ENCODE measurements around the gene ADGRD1.
A peak's percentile ranks its signal among the peaks of the same experiment; 100 is the strongest.

Gene ADGRD1

DNA sequence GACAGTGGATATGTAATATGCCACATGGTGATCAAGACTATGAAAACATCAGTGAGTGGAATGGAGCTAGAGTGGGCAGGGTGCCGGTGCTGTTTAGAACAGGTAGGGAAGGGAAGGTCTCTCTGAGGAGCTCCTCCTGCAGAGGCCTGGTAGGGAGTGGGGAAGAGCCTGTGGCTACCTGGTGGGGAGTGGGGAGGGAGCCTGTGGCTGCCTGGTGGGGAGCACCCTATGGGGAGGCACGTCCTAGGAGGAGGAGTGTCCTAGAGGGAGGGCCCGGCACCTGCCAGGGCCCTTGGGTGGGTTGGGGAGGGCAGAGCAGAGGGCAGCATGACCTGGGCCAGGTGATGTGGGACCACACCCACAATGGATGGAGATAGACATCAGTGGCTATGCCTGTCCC lies 122.6 kb downstream of the ADGRD1 start:
- DNase-seq, result no peak

DNA sequence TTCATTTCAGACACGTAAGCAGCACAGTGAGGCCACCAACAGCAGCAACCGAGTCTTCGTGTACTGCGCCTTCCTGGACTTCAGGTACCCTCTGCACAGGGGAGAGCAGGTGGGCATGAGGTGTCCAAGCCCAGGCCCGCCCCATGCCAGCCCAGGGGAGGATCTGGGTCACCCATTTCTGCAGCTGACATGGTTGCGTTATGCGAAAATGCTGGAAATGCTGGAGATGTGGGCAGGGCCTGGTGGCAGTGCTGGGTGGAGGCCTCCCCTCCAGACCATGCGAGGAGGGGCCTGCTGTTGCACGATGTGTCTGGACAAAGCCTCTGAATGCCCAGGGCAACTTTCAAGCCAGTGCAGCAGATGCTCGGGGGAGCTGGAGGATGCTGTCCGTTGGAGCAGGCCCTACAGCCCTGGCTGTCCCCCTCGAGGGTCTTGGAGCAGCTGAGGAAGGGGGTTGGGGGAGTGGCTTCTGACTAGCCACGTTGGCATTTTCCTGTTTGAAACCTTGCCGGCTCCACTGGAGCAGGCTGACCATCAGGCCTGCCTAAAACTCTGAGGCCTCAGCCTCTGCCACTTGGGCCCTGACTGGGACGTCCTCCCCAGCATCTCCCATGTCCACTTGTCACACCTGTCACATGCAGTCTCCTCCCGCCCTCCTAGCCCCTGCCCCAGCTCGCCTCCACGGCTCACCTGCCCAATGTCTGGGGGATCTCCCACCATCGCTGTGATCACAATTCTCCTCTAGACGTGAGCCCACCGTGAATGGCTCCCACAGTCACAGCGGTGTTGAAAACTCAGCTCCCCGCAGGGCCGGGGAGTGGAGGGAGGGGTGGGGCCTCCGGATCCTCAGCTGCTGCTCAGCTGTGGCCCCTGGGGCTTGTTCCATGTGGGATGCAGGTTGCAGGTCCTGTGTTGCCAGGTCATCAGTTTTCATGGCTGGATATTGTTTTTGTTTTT lies 123.4 kb downstream of the ADGRD1 start:
- DNase-seq, result no peak

GRCh38 chr12:131077931-131078391 lies 124.3 kb downstream of the ADGRD1 start:
- DNase-seq, result no peak

DNA sequence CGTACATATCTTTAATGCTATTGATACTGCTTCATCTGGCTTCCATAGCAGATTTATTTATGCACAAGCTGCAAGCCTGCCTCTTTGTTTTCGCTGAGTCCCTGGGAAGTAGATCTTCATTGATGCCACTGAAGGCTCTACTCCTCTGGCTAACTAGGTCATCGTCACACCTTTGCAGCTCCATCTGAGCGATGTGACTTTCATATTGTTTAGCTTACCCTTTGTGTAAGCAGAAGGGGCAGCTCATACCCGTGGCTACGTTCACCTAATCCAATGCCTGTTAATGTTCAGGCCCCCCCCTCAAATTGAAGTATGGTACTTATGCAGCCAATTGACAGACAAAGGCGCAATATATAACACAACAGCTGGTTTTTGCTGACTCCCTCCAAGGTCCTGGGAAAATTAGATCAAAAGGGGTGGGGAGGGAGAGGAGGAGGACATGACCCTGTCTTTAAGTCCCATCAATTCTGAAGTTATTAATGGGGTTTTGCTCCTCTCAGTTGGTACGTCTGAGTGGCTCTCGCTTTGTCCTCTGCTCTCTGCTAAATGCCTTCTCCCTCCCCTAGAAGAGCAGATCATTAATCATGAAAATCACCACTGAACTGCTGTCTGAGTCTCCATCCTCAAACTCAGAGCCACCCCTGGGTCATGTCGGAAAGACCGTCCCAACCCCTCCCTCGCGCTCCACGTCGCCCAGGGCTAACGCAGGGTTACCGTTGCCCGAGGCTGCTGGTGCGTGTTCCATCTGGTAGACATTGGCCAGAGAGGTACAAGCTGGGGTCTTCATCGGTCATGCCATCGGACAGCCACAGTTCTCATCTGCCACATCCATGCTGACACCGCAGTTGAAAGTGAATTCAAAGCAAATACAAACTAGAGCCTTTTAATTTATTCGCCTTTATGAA lies 128.8 kb downstream of the ADGRD1 start:
- no peak for DNase-seq

DNA sequence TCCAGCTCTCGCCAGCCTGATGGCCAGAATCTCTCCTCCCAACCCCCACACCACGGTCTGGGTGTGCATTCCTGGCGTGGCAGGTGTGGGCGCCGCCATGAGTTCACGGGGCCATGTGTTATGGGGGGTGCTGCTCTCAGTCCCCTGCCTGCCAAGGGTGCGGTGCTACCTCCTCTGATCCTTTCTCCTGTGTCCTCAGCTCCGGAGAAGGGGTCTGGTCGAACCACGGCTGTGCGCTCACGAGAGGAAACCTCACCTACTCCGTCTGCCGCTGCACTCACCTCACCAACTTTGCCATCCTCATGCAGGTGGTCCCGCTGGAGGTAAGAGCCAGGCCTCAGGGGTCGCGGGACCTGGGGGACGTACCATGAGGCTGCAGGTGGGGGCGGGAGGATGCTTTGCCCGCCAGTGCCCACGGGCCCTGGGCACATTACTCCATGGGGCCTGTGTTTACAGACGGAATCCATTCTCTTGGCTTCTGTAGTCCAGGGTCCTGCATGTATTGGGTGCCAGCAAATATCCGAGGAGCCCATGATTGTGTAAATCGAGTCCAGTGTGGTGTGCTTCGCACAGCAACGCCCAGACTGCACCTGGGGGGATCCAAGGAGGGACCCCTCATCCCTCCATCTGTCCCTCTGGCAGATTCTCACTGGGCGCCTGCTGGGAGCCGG lies 130.8 kb downstream of the ADGRD1 start:
- DNase-seq, result no peak

DNA sequence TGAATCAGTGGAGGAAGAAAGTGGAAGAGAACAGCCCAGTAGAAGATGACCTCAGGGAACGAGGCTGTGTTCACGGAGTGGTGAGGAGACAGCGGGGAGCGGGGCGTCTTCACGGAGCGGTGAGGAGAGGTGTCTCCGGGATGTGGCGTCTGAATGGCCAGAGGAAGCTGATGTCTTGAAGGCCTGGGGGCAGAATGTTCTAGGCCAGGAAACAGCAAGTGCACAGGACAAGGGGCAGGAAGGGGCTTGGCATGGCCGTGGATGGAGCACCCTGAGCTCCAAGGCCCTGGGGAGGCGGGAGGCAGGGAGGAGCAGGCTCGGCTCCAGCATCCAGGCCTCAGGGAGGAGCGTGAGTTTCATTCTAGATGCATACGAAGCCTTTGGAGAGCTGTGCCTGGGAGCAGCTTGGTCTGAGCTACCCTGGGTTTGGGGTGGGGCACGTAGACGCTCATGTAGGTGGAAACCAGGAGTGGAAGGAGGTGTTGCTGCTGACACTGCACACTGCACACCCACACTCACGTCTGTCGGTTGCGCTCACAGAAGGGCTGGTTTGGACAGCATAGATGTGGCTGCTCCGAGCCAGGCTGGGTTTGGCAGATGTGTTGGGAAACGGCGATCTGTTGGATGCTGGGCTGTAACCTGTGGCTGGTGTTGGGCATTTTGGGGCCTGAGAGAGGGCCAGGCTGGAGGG lies 131.6 kb downstream of the ADGRD1 start:
- no peak for DNase-seq

GRCh38 chr12:131085816-131086591 lies 132.3 kb downstream of the ADGRD1 start:
- no peak for DNase-seq

- no peak for DNase-seq
These were observed 133.7 kb downstream of the ADGRD1 start for GRCh38 chr12:131087302-131087818.

DNA sequence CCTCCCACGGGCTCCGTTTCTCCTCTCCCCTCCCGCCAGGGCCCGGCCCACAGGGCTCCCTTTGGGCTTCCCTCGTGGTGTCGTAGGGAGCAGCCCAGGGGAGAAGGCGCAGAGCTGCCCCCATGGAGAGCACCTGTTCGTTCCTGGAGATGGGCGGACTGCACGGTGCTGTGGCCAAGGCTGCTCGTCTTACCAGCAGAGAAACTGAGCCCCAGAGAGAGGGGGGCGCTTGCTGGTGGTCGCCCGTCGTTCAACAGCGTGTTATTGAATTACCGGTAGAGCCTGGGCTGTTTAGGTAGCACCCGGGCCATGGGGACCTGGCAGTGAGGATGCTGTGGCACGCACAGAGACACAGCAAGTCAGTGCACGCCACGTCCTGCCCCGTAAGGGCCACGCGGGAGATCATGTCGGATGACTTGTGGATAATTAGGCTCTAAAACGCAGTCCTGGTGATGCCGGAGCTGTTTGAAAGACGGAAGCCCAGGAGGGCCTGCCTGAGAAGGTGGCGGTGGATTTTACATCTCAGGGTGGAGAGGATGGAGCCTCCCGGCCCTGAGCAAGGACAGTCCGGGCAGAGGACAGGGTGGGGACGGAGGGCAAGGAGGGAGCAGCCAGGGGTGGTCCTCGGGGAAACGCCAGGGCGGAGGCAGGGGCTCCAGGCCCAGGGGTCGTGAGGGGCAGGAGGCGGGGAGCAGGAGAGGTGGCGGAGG lies 134.4 kb downstream of the ADGRD1 start:
- DNase-seq, result peak in 1 of 4 experiments; percentile 1

DNA sequence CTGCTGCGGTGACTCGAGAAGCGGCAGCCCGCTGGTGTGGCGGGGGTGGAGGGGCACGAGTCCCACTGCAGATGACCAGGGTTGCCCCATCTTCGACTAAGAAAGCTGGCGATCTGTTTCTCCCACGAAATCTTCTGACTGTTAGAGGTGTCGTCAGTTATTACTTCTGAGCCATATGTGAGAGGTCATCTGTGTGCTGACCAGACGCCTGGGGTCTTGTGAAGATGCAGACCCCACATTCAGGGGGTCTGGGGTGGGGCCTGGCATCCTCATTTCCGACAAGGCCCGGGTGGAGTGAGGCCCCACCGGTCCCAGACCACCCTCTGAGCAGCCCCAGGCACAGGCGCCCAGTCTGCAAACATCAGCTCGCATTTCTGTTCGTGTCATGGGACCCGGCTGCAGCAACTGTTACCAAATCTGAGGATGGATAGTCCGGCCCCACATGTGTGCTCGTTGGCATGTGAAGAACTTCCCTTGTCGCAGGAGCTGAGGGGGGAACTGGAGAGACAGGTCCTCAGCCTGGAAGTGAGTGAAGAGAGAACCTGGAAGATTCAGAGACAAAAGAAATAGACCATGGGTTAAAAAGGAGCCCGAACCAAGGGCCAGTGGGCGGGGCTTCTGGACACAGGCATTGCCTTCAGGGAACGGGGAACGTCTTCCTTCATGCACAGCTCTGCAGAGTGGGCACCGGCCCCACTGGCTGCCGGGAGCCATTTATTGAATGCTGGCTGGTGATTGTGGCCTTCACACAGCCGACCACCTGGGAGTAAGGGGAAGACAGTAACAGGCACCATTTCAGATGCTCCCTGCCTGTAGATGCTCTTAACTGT lies 135.2 kb downstream of the ADGRD1 start:
- DNase-seq, result peak in 1 of 4 experiments; percentile 1

GRCh38 chr12:131089531-131090273 lies 136.0 kb downstream of the ADGRD1 start:
- peak in 1 of 4 experiments; percentile 1 for DNase-seq

- DNase-seq, result peak in 2 of 4 experiments; percentile 3 to 26
These were observed 136.8 kb downstream of the ADGRD1 start for GRCh38 chr12:131090274-131091210.

GRCh38 chr12:131091413-131091975 lies 137.8 kb downstream of the ADGRD1 start:
- DNase-seq, result peak in 3 of 4 experiments; percentile 1 to 13 (median 13)

DNA sequence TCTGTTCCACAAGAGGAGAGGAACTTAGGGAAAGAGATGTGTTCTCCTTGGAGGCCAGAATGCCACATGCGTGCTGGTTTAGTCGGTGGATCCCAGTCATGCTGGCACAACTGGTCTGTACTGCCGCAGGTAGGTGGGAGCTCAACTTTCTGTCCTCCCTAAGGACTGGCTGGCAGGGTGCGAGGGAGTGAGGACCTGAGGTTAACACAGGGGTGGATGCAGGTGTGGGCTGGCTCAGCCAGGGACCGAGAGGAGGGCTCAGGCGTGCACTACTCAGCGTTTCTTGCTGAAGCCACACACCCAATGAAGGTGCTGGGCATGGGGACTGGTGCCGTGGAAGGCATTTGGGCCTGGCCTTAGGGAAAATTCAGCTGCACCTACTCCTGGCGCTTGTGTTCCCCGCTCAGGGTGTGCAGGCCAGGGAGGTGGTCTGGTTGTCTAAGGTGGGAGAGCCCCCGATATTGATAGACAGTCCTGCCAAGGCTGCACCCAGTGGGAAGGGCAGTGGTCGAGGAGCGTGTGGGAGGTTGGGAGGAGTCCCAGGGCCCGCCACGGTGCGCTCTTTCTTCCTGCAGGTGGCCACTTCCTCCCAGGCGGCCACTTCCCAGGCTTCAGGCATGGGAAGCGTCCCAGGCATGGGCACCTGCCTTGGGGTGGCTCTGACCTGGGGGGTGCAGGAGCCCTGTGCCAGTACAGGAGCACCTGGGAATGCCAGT lies 138.4 kb downstream of the ADGRD1 start:
- peak in 1 of 4 experiments; percentile 10 for DNase-seq

DNA sequence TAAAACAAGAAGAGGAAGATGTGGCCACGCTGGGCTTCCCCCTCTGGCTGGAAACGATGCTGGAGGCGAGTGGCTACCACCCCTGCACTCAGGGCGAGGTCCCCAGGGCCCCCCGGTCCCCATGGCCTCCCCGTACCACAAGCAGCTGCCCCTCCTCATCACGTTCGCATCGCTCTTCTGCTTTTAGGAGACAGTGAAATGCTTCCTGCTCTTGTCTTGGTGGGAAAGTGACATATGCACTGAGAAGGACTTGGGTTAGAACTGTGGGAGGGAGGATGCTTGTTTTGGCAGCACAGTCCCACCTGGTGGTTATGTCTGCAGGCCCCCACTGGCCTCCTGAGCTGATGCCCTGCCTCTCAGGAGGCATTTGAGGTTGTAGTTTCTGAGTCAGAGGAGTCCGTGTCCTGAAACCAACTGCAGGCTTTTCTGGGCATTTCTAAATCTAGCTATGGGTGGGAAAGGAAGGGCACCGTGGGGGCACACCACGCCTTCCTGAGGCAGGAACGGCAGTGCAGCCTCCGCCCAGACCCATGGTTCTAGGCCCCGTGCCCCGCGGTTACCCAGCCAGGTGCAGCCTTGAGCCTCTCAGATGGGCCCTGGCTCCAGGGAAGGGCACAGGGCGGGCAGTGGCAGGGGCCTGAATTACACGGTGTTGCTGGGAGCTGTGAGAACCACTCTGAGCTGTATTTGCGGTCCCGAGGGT lies 139.3 kb downstream of the ADGRD1 start:
- DNase-seq, result peak; percentile 29 to 60 (median 52)

DNA sequence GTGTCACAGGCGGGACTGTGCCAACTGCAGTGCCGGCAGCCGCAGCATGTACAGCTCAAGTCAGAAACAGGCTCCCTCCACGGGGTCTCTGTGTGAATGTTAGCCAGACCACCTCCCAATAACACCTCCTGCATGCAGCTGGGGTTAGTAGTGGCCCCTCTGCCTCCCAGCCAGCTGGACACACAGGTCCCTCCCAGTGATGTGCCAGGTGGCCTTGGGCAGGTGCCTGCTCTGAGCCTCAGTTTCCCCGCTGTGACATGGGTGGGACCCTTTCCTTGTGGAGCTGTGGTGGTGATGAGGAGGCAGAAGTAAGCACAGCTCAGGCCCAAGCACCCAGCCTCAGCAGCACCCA lies 139.9 kb downstream of the ADGRD1 start:
- no peak for DNase-seq

Measured in suppressor macrophage (primary cell).